ENCODE data around the gene COX10.
"Not testable (repeated sequence)": the region's sequence is repeated elsewhere in the genome, so short reads cannot be mapped to it uniquely, and the experiment has no call there.

COX10 gene

DNA sequence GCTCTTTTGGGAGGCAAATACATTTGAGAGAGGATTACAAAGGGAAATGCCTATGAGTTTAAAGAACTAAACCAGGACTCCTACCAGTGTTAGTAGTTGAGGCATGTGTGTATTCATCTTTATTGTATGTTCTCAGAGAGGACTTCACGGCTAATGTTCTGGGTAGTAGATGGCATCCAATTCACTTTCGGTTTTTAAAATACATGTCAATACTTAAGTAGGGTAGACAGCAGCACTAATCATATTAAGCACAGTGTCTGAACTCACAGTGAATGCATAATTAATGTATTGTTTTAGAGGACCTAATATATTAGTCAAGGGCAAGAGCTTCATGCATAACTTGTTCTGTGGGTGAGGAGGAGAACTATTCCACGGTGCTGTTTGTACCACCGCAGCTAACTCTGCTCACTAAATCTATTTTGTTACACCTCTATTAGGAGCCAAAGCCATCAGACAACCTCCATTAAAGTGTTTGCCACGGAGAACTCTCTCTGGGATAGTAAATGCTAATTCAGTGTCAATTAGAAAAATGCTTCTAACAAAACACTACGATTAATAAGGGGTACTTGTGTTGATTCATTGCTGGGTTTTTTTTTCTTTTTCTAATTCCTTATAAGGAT is 56.3 kb downstream of the COX10 start:
- DNase-seq: no peak

DNA sequence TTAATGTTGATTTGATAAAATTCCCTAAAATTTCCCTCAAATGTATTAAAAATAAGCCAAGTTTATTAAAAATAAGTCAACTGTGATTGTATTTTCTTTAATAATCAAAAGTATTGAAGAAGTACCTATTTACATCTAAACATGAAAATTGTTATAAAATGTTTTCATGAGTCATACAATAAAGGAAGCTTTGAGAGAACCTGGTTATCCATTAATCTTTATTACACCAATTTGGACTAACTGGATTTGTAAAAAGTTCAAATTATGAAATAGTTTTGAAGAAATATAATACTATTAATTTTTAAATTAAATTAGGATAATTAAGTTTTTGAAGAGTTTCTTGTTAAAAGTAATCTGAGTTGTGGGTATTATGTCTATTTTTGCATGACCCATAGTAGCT is 63.8 kb downstream of the COX10 start:
- no peak for DNase-seq

DNA sequence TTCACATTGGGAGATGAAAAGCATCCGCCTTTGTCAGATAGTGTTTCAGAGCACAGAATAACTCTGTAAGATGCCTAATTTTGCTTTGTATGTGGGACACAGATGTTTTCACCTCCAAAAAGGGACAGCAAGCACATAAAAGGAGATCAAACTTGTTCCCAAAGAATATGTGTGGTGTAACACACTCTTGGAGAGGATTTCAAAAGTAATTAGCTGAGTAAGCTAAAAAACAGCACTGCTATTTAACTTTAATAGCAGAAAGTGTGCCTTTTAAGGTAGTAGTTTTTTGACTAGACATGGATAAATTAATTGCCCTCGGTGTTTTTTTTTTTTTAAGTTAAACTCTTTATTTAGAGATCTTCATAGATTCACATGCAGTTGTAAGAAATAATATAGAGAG is 65.2 kb downstream of the COX10 start:
- DNase-seq: no peak

DNA sequence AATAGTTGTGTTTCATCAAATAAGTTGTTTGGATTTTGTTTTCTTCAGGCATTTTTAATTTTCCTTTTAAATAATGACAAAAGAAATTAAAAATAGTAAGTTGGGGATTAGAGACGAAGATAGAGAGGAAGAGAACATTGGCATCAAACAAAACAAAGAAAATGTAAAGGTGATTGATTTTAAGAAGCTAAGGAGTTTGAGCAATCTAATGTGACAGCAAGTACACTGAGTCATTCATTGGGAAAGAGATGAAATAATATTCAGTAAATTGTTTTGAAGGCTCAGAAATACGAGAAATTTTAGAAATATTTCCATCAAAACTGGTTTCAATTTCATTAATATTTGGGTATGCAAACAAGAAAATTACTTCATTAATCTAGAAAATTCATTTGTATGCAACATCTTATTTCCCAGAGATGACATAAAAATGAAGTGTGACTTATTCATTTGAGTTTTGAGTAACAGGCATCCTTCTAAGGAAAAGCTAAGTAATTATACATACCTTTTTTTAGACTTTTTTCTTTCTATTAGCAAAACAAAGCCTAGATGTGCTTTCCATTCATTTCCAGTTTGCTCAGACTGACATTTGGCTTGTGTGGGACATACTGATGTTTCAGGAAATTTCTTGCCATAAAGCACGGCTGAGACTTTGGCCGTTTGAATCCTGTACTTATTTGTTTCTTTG is 66.7 kb downstream of the COX10 start:
- no peak for DNase-seq

DNA sequence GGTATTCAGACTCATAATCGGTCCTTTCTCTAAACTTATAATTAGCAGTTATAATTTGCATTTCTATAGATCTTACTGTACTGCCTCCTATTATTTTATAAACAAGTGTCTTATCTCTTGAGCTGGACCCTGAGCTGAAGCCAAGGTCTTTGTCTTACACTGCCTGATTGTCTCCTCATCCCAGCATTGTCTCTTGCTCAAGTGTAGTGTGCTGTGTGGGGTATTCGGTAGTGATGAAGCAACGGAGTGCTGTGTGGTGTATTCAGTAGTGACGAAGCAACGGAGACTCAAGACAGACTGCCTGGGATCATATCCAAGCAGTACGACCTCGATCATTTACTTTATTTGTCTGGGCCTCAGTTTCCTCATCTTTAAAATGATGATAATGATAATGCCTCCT is 69.3 kb downstream of the COX10 start:
- DNase-seq: no peak

DNA sequence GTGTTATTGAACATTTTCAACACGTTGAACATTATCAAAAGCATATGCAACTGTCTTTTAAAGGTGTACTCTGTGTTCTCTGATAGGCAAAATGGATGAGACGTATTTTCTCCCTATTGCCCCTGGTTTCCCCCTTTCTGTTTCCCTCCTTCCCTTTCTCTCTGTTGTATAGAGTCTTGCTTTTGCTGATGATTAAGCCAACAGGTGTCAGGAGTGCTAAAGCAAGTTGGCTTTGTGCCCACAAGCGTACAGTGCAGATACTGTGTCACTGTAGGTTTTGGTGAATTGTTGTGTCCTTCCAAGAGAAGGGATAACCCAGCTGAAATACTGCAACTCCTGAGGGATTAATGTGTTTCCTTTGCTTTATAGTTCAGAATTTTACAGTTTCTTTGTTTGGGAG is 74.4 kb downstream of the COX10 start:
- no peak for DNase-seq

DNA sequence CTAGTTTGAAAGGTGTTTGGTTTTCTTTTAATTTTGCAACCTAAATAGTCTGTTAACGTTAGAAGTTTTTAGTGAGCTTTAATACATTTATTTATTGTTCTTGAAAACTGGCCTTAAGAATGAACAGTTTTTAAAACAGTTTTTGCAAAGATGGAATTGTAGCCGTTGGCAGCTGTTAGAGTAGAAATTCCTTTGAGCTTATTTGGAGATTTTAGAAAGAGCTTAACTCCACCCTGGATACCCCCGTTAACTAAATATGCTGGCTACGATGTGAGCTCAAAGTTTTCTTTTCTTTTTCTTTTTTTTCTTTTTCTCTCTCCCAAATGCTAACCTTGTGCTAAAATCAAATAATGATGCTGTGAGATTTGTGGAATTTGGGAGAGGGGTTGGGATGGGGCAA is 75.2 kb downstream of the COX10 start:
- DNase-seq: no peak

DNA sequence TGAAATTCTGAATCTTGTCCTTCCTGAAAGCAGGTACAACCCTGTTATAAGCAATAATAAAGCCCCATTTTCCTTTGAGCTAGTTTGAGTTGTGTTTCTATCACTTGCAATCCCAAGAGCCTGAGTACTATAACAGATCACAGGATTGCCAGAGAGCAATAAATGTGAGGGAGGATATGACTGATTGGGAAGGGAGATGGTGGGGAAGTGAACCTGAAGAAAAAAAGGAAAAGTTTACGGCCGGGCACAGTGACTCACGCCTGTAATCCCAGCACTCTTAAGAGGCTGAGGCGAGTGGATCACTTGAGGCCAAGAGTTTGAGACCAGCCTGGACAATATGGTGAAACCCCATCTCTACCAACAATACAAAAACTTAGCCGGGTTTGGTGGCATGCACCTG is 80.4 kb downstream of the COX10 start:
- no peak for DNase-seq

DNA sequence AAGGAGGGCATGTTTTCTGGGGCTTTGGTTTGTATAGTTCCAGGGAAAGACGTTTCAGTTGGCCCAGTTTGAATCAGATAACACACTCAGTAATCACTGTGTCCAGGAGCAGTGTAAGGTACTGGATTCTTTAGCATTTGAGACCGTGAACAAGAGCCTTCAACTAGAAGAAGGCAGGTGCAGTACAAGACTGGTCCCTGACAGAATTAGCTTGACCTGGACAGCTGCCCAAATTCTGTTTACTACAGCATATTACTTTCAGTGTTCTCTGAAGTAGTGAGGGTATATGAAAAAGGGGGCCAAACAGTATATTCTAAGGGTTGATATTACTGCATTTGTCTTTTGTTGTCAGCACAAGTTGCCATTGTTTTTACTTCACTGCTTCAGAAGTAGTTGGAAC is 81.3 kb downstream of the COX10 start:
- DNase-seq: no peak

DNA sequence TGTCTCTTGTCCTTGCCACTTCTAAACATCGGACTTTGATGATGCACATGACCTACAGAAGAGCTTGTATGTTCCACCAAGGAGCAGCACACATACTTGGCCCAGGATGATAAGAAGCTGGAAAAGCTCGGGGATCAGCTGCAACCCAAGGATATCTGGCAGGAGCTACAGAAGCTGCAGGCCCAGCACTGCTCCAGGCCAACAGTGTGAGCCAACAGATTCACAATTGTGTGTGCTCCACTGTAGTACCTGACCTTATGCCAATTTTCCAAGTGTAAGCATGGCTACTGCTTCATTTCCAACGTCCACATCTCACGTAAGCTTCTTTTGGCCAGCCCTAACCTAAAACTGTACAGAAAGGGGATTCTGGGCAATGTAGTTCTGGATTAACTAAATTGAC is 83.4 kb downstream of the COX10 start:
- DNase-seq: no peak

DNA sequence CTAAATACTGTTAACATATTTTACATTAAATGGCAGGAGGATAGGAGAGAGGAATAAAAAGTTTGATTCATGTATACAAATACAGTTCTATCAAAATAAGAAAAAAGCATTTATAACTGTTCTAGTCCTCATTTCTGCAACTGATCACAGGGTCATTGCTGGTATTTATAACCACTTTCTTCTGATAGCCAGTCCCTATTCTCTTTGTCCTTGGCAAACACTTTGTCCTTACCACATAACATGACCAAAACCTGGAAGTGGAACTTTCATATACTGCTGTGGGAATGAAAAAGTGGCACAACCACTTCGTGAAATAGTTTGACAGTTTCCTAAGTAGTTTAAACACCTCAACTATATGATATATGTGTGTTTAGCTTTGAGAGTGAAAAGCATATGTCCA is 84.1 kb downstream of the COX10 start:
- no peak for DNase-seq

DNA sequence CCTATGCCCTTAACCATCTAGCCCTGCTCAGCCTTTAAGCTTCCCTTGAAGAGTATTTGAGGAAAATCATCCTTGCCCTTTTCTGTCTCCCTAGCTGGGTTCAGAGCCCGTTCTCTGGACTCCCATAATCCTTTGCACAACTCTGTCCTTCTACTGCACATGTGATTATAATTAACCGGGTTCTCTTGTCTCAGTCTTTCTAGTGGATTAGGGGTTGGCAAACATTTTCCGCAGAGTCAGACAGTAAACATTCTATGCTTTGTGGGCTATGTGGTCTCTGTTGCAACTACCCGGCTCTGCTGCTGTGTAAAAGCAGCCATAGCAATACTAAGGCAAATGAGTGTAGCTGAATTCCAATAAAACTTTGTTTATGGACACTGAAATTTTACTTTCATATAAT is 87.4 kb downstream of the COX10 start:
- no peak for DNase-seq

DNA sequence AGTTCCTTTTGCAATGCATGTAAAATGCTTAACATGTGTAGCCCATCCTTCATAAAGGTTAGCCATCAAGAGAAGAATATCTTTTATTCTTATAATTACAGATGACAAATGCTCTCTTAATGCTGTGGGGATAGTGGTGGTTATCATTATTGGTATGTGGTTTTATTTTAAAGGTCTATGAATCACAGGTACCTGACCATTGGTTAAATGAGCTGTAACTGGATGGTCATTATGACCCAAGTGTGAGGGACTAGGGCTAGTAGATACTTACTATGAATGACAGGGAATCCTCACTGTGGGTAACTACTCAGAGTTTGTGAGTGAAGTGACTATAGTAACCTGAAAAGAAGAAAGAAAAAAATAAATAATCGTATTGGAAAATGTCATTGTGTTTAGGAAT is 88.5 kb downstream of the COX10 start:
- DNase-seq: no peak

DNA sequence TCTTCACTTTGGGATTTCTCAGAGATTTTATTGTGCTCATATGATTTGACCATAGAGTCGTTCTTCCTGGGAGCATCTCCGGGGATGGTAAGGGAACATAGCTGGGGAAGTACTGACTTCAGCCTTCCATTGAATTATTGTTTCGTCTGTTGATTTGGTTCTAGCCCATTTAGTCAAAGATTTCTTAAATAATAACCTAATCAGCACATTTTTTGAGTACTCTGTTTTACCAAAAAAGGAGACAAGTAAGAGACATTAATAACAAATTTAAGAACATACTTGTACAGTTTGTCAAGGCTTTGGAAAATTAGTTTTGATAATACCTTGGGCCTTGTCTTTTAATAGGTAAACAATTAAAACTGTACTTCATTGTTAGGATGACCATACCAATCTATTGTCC is 89.4 kb downstream of the COX10 start:
- DNase-seq: no peak

DNA sequence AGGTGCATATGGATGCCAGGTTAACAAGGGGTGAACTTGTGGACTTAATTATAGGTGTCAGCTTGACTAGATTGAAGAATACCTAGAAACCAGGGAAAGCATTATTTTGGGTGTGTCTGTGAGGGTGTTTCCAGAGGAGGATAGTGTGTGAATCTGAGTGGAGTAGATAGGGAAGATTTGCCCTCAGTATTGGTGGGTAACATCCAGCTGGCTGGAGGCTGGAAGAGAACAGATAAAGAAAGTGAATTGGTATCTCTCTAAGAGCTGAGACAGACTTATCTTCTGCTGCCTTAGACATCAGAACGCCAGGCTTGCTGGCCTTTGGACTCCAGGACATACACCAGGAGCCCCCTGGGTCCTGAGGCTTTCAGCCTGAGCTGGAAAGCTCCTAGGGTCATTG is 92.1 kb downstream of the COX10 start:
- no peak for DNase-seq

DNA sequence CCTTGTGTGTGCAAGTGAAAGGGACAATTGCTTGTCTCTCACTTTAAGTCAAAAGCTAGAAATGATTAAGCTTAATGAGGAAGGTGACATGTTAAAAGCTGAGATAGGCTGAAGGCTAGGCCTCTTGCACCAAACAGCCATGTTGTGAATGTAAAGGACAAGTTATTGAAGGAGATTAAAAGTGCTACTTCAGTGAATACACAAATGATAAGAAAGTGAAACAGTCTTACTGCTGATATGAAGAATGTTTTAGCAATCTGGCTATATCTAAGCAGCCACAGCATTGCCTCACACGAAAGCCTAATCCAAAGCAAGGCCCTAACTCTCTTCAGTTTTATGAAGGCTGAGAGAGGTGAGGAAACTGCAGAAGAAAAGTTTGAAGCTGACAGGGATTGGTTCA is 96.3 kb downstream of the COX10 start:
- no peak for DNase-seq

DNA sequence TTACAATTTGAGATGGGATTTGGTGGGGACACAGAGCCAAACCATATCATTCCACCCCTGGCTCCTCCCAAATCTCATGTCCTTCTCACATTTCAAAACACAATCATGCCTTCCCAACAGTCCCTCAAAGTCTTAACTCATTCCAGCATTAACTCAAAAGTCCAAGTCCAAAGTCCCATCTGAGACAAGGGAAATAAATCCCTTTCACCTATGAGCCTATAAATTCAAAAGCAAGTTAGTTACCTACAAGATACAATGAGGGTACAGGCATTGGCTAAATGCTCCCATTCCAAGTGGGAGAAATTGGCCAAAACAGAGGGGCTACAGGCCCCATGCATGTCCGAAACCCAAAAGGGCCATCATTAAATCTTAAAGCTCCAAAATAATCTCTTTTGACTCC is 98.5 kb downstream of the COX10 start:
- not testable (repeated sequence) for DNase-seq

DNA sequence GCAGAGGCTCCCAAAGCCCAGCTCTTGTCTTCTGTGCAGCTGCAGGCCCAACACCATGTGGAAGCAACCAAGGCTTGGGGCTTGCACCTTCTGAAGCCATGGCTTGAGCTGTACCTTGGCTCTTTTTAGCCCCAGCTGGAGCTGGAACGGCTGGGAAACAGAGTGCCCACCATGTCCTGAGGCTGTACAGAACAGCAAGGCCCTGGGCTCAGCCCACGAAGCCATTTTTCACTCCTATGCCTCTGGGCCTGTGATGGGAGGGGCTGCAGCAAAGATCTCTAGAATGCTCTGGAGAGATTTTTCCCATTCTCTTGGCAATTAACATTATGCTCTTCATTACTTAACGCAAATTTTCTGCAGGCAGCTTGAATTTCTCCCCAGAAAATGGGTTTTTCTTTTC is 99.3 kb downstream of the COX10 start:
- no peak for DNase-seq

DNA sequence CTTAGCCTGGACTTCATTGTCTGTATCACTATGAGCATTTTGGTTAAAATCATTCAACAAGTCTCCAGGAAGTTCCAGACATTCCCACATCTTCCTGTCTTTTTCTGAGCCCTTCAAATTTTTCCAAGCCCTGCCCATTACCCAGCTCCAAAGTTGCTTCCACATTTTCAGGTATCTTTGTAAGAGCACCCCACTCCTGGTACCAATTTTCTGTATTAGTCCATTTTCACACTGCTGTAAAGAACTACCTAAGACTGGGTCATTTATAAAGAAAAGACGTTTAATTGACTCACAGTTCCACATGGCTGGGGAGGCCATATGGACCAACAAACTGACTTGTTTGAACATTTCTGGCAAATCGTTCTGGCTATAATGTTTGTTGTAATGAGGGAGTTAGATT is 100.0 kb downstream of the COX10 start:
- DNase-seq: no peak

DNA sequence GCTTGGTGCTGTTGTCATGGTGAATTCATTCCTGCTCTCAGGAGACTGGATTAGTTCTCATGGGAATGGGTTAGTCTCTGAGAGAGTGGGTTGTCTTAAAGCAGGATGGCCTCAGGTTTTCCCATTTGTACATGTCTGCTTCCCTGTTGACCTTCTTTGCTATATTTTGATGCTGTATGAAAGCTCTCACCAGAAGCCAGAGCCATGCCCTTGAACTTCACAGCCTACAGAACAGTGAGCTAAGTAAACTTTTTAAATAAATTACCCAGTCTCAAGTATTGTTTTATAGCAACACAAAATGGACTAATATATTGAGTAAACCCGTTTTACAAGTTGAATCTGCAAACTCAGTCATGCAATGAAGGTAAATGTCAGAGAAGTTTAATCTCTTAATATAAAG is 100.6 kb downstream of the COX10 start:
- DNase-seq: no peak

DNA sequence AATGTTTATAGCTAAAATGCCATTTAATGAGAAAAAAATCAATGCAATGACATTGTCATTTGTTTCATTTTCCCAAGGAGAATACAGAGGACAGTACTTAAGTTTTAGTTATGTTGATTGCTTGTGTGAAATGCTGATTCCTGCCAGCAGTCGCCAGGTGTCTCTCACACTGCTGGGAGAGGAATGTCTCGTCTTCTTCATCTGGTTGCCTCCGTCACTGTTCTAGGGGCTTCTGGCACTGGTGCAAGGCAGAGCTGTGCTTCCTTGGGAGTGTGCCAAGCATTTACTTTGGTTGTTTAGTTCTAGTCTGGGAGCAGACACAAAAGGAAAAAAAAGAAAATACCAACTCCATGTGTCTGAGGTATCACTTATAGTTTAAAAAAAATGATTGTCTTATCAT is 107.7 kb downstream of the COX10 start:
- DNase-seq: not testable (repeated sequence)

DNA sequence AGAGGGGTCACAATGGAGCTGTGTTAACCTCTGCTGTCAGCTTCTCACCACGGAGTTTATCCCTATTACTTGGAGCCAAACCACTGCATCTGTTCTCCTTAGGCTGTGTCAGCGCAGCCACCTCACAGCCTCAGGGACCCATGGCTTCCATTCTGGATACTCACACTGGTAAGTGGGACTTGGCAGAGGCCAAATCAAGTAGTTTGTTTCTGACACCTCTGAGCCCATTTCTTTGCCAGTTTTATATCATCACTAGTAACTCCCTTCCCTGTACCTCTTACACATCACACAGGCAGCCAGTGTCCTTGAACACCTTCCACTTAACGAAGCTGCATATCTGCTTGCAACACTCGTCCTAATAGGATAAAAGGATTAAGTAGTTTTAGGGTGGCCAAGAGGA is 108.5 kb downstream of the COX10 start:
- DNase-seq: not testable (repeated sequence)

DNA sequence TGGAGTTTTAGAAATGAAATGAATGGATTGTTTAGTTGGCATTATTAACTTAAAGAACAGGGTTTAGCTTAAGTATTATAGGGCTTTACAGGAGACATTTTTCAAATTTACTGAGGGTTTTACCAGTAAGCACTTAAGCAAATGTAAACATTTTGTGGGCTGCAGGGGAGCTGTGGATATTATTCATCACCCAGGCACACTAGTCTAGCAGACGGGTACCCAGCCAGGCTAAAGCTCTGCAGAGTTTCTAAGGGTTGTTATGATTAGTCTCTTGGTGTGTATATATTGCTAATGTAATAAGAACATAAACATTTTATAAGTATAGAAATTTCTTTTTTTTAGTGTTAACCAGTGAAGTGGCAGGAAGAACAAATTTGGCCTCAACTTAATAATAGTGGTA is 110.6 kb downstream of the COX10 start:
- not testable (repeated sequence) for DNase-seq

DNA sequence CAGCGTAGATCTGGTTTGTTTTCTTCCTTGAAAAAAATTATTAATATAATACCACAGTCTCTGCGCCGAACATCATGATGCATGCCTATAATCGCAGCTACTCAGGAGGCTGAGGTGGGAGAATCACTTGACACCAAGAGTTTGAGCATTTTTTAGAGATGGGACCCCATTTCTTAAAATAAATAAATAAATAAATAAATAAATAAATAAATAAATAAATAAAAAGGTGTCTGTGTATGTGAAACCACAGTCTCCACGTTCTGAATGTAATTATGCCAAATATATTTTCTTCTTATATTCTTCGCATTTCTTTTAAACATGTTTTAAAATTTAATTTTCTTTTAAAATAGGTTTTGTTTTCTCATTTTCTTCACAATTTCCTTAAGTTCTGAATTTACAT is 112.8 kb downstream of the COX10 start:
- DNase-seq: not testable (repeated sequence)

DNA sequence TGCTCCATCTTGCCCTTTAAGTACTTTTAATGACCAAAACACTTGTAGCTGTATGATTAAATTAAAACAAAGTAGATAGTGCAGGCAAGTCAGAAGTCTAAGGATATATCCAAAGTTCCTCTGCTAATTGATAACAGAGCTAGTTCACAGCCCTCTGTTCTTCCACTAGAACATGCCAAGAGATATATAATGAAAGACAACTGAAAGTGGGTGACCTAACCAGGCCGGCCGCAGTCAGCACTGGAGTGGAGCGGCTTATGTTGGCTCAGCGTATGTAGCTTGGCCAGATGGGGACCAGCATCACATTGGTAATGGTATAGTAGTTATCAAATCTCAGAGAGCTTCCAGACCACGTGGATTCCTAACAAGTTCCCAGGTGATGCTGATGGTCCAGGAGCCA is 115.2 kb downstream of the COX10 start:
- DNase-seq: not testable (repeated sequence)
